Type B pancreatic cell (in vitro differentiated cells): ENCODE data around the gene DZIP1. TPM values are rescaled to one million over a fixed set of nuclear protein-coding genes. Genes with fewer than 3 reads are reported as not detected.

ENCODE experiments used
- DNase-seq: peaks from one replicate; pipeline ENCODE4 v3.0.0; 2021; ENCODE audit warnings: mixed read lengths; ENCODE audit not compliant: unreplicated experiment; ENCODE audit errors: extremely low spot score
- H3K27ac Mint-ChIP-seq: 2 replicates; pipeline ENCODE4 v1.8.0; 2021; ENCODE audit warnings: mild to moderate bottlenecking, mixed read lengths
- H3K27me3 Mint-ChIP-seq: 2 replicates; pipeline ENCODE4 v1.8.0; 2021; ENCODE audit warnings: mixed read lengths
- H3K36me3 Mint-ChIP-seq: 2 replicates; pipeline ENCODE4 v1.8.0; 2021; ENCODE audit warnings: mixed read lengths
- H3K4me1 Mint-ChIP-seq: one replicate; pipeline ENCODE4 v1.8.0; 2021; ENCODE audit warnings: mixed read lengths; ENCODE audit not compliant: unreplicated experiment
- H3K4me3 Mint-ChIP-seq: 2 replicates; pipeline ENCODE4 v1.8.0; 2021; ENCODE audit warnings: mild to moderate bottlenecking, mixed read lengths
- H3K9me3 Mint-ChIP-seq: 2 replicates; pipeline ENCODE4 v1.8.0; 2021; ENCODE audit warnings: mixed read lengths
- CTCF ChIP-seq: fragments of 200-600 bp; sonication (generic); conservative IDR thresholded peaks from 2 replicates; pipeline ENCODE4 v1.5.0; 2021; ENCODE audit warnings: antibody characterized with exemption, mild to moderate bottlenecking
- total RNA-seq: library from RNA; stranded (reverse); gene quantifications from 2 replicates; pipeline ENCODE4 v1.2.1, GENCODE V29; 2021; ENCODE audit warnings: low replicate concordance

Gene DZIP1
- total RNA-seq, 1 donor from 2014 or later: 51.3 TPM

GRCh38 chr13:95678967-95679366, 34.5 kb upstream of the DZIP1 start:
- Mint-ChIP-seq H3K4me1 (peaks cover 28% of the 10 kb centered on the region), H3K27me3 (no peaks in the 10 kb centered on the region), H3K4me3 (peak overlapping the region; percentile 99), H3K36me3 (peaks cover 11% of the 10 kb centered on the region), H3K9me3 (peaks cover under 1% of the 10 kb centered on the region), H3K27ac (peak overlapping the region; percentile 42)
- DNase-seq: no peak
- TF ChIP-seq CTCF: no peak

- H3K27ac Mint-ChIP-seq: peak overlapping the region; percentile 90
- peak overlapping the region; percentile 99 for H3K4me3 Mint-ChIP-seq
- no peak for DNase-seq
- TF ChIP-seq CTCF: no peak
- H3K9me3 Mint-ChIP-seq: no peaks in the 10 kb centered on the region
- peaks cover 28% of the 10 kb centered on the region for H3K4me1 Mint-ChIP-seq
- peaks cover 7% of the 10 kb centered on the region for H3K36me3 Mint-ChIP-seq
- no peaks in the 10 kb centered on the region for H3K27me3 Mint-ChIP-seq
Observed at GRCh38 chr13:95677564-95678266, 33.2 kb upstream of the DZIP1 start.

GRCh38 chr13:95676762-95677563, 32.5 kb upstream of the DZIP1 start, which contains the start of gene DNAJC3:
Gene DNAJC3 (plus strand): TSS chr13:95677139. CDS start chr13:95677256, 117 bp downstream.
- H3K9me3 Mint-ChIP-seq: no peaks in the 10 kb centered on the region
- H3K4me3 Mint-ChIP-seq: peak within 1 kb of the TSS; percentile 99
- DNase-seq: peak; percentile 99
- H3K27ac Mint-ChIP-seq: peak within 1 kb of the TSS; percentile 98
- H3K36me3 Mint-ChIP-seq: peaks cover 7% of the 10 kb centered on the region
- H3K27me3 Mint-ChIP-seq: no peaks in the 10 kb centered on the region
- peaks cover 28% of the 10 kb centered on the region for H3K4me1 Mint-ChIP-seq
- no peak for TF ChIP-seq CTCF

DNA sequence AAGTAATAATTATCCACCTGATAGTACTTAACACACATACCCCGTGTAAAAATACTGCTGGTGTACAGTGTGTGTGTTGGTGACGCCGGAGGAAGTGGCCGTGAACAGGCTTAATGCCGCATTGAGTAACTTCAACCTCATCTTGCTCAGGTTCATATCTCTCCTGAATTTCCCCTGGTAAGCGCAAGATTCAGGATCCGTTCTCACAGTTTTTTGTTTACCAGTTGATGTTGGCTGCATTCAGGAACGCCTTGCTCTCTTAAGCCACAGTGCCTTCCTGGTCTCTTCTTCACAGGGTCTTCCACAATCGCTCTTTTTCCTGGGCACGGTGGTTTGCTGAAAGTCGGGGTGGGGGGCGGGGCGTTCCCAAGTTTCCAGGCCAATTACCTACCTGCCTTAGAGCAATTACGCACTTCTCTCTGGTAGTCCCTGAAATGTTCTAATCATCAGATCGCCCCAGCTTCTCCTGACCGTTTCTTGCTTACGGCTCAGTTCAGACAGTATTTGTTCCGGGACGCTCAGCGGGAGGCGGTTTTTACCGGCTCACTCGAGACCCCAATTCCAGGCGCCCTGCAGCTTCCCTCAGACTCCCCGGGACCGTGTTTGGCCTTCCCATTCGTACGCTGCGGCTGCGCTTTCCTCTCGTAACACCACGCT, 31.7 kb upstream of the DZIP1 start:
- no peak for DNase-seq
- H3K9me3 Mint-ChIP-seq: no peaks in the 10 kb centered on the region

More for the DNA sequence above, 31.7 kb upstream of the DZIP1 start:
- Mint-ChIP-seq H3K27ac (peak overlapping the region; percentile 98), H3K4me3 (peak overlapping the region; percentile 99), H3K4me1 (peaks cover 28% of the 10 kb centered on the region), H3K36me3 (peaks cover 3% of the 10 kb centered on the region), H3K27me3 (no peaks in the 10 kb centered on the region)
- no peak for TF ChIP-seq CTCF
